Heart right ventricle (tissue), 16 donors: ENCODE data around the gene DOCK10. TPM values are rescaled to one million over a fixed set of nuclear protein-coding genes. Genes with fewer than 3 reads are reported as not detected.

Experiments
- ATAC-seq, 8 donors: fragments of 200-7000 bp; cut with Tn5 transposase; one replicate each; pipeline ENCODE4 v1.9.1; 2020; ENCODE audit warnings: mild to moderate bottlenecking in 8 of 8, moderate library complexity in 8 of 8, moderate number of reproducible peaks in 1 of 8
- DNase-seq, 2 donors: peaks; one replicate each; pipeline ENCODE4 v3.0.0-alpha.2; 2020
- H3K27ac ChIP-seq, 10 donors: fragments of 200-600 bp; sonication (generic) in 2 of 10; one replicate each; pipeline versions ENCODE4 v1.5.0 to v1.8.0; 2020 to 2022; ENCODE audit warnings: mild to moderate bottlenecking in 3 of 10
- H3K27me3 ChIP-seq, 7 donors: fragments of 200-600 bp; one replicate each; pipeline ENCODE4 v1.8.0; 2021 to 2022; ENCODE audit warnings: mild to moderate bottlenecking in 2 of 7
- H3K36me3 ChIP-seq, 9 donors: fragments of 200-600 bp; sonication (generic) in 1 of 9; one replicate each; pipeline versions ENCODE4 v1.5.0 to v1.8.0; 2020 to 2022; ENCODE audit warnings: mild to moderate bottlenecking in 2 of 9
- H3K4me1 ChIP-seq, 9 donors: fragments of 200-600 bp; sonication (generic) in 1 of 9; one replicate each; pipeline versions ENCODE4 v1.5.0 to v1.8.0; 2020 to 2022; ENCODE audit warnings: mild to moderate bottlenecking in 4 of 9
- H3K4me3 ChIP-seq, 10 donors: fragments of 200-600 bp; sonication (generic) in 2 of 10; one replicate each; pipeline versions ENCODE4 v1.5.0 to v1.8.0; 2020 to 2022; ENCODE audit warnings: mild to moderate bottlenecking in 7 of 10, moderate library complexity in 2 of 10
- H3K9me3 ChIP-seq, 11 donors: fragments of 200-600 bp in 10 of 11; sonication (generic) in 2 of 11; one replicate each; pipeline versions ENCODE4 v1.5.0 to v1.8.0; 2013 to 2022; ENCODE audit warnings: mild to moderate bottlenecking in 2 of 11, control low read depth in 1 of 11, moderate library complexity in 1 of 11
- CTCF ChIP-seq, 9 donors: fragments of 200-600 bp; sonication (generic) in 2 of 9; IDR thresholded peaks; one replicate each; pipeline versions ENCODE4 v1.5.0 to v1.8.0; 2021 to 2022; ENCODE audit warnings: antibody characterized with exemption in 9 of 9, mild to moderate bottlenecking in 5 of 9, moderate library complexity in 1 of 9
- WGBS, 2 donors: extraction: QIAGEN DNeasy Blood & Tissue Kit; methylation state at CpG; one replicate each; pipeline ENCODE4 v1.1.7; 2013; ENCODE audit warnings: inconsistent platforms in 1 of 2; 5-methylcytosine and 5-hydroxymethylcytosine counted together
- intact Hi-C, 10 donors: fragments of 100-400 bp; cut with DNase I; formaldehyde crosslinking; loops; one replicate each; pipeline versions ENCODE4 v1.11.1 to v1.14.2; 2022
- polyA plus RNA-seq, 2 donors: library from polyadenylated mRNA; stranded (reverse); fragments of 200-250 nt; gene quantifications; one replicate each; pipeline ENCODE4 v1.2.3, GENCODE V29; 2013
- total RNA-seq, 10 donors: library from RNA; stranded (reverse); fragmentation: NEBNext Ultra II Directional in 3 of 10; extraction: Animal tissue kit (Norgen Biotek cat#: 25700) in 3 of 10; gene quantifications; one replicate each; pipeline versions ENCODE4 v1.2.1 to v1.2.4, GENCODE V29; 2021 to 2023
- donor health status: Arrhythmogenic right ventricular cardiomyopathy.
- donor health status: ischemic (EF 13 %, LVEDD 7.1; RV severe dilation, severe dysfunction).
- donor health status: healthy with polysubstance abuse.
- donor health status: DM: no; HTN: yes; CAD: no.
- donor health status: DM: no; HTN: no; CAD: no.
- donor health status: ischemic (EF 25% LVEDD 6.9; RV normal size, moderate dysfunction).
- donor health status: ischemic (EF 25% LVEDD 5.7; RV mildly dilated, moderate dysfunction).
- donor health status: healthy.
- donor health status: DM: yes; HTN: yes; CAD: no.
- donor health status: Ischemic cardiomyopathy.
- donor health status: ischemic (EF 35%, LVEDD 5.7; RV mildly dilated, moderate dysfunction).
- donor health status: nonischemic (EF 11% LVEDD 7.7; RV severe dilation, severe dysfunction).
- donor health status: DM: yes; HTN: yes; CAD: no.
- donor health status: PGD.
- donor health status: ischemic (EF 29% LVEDD 5.4; RV normal size, mild dysfunction).
- donor health status: nonischemic (EF 23%, LVEDD 6.1; RV moderate dilation, normal function).

DOCK10 gene
- total and polyA plus RNA-seq, 12 donors, result 0.77 to 18.9 (median 1.4) TPM

- no peak overlapping the region for H3K4me3 ChIP-seq
- peaks cover 0 to 70% (median 4%) of the 10 kb centered on the region in 9 donors for H3K4me1 ChIP-seq
- ATAC-seq (peak in 4 of 8 donors; percentile 8 to 52 (median 22)), DNase-seq (no peak)
- H3K27ac ChIP-seq, result no peak overlapping the region
- intact Hi-C loops, result loop anchor here in 1 of 10 donors (5.0 kb wide), 1 partner anchor 48 kb away; no protein-coding TSS in a partner anchor
- peaks cover 0 to 13% (median 0%) of the 10 kb centered on the region in 9 donors for H3K36me3 ChIP-seq
- TF ChIP-seq CTCF (IDR thresholded peaks at IDR 0.05), result no peak
- 54 to 60% methylated on average over 5 of the region's 5 CpGs for WGBS, 2 donors
- no peaks in the 10 kb centered on the region for H3K9me3 ChIP-seq
- no peaks in the 10 kb centered on the region for H3K27me3 ChIP-seq
Observed at GRCh38 chr2:224934526-224935188, 107.6 kb downstream of the DOCK10 start.

- Histone ChIP-seq H3K27me3 (no peaks in the 10 kb centered on the region), H3K9me3 (no peaks in the 10 kb centered on the region), H3K4me3 (no peak overlapping the region), H3K27ac (peak overlapping the region in 1 of 10 donors; percentile 73), H3K4me1 (peaks cover 0 to 71% (median 3%) of the 10 kb centered on the region in 9 donors), H3K36me3 (peaks cover 0 to 13% (median 0%) of the 10 kb centered on the region in 9 donors)
- intact Hi-C loops, result no loop called here
- ATAC-seq (no peak), DNase-seq (no peak)
- no peak for TF ChIP-seq CTCF (IDR thresholded peaks at IDR 0.05)
- 82 to 86% methylated on average over 2 of the region's 2 CpGs for WGBS, 2 donors
Observed at GRCh38 chr2:224933431-224933830, 108.8 kb downstream of the DOCK10 start.

- peaks cover 0 to 71% (median 0%) of the 10 kb centered on the region in 9 donors for H3K4me1 ChIP-seq
- H3K27ac ChIP-seq, result peak overlapping the region in 1 of 10 donors; percentile 73
- DNase-seq (no peak), ATAC-seq (no peak)
- WGBS, 2 donors, result 87 to 91% methylated on average over 3 of the region's 3 CpGs
- H3K36me3 ChIP-seq, result peaks cover 0 to 17% (median 0%) of the 10 kb centered on the region in 9 donors
- no peaks in the 10 kb centered on the region for H3K27me3 ChIP-seq
- H3K9me3 ChIP-seq, result no peaks in the 10 kb centered on the region
- no peak overlapping the region for H3K4me3 ChIP-seq
- TF ChIP-seq CTCF (IDR thresholded peaks at IDR 0.05), result no peak
- intact Hi-C loops, result no loop called here
Observed at GRCh38 chr2:224932522-224932921, 109.7 kb downstream of the DOCK10 start.

GRCh38 chr2:224931956-224932355, 110.3 kb downstream of the DOCK10 start:
- no peak for TF ChIP-seq CTCF (IDR thresholded peaks at IDR 0.05)
- ATAC-seq (no peak), DNase-seq (no peak)
- intact Hi-C loops, result no loop called here
- Histone ChIP-seq H3K27ac (peak overlapping the region in 1 of 10 donors; percentile 73), H3K36me3 (peaks cover 0 to 22% (median 0%) of the 10 kb centered on the region in 9 donors), H3K9me3 (no peaks in the 10 kb centered on the region), H3K4me3 (no peak overlapping the region), H3K27me3 (no peaks in the 10 kb centered on the region), H3K4me1 (peaks cover 0 to 72% (median 0%) of the 10 kb centered on the region in 9 donors)
- WGBS, 2 donors, result 59 to 64% methylated on average over 4 of the region's 4 CpGs
